ENCODE data around the gene FAM9A.
"Not testable (repeated sequence)": the region's sequence is repeated elsewhere in the genome, so short reads cannot be mapped to it uniquely, and the experiment has no call there.

The FAM9A gene

DNA sequence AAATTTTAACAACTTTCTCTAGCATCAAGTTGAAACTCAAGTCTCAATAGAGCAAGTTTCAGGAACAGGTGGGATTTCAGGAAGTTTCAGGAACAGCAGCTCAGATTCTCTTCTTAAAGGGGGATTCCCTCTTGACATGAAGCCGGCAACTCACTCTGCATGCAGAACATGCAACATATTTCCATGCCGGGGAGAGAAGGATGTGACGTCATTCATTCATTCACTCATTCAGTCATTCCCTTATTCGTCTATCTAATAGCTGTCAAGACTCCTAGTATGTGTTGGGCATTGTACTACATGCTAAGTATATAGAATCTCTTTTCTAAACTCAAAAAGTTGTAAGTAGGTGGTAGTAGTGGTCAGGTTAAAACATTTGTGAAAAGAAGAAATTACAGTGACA lies 4.8 kb upstream of the FAM9A start:
- DNase-seq (ENCODE audit: extremely low read depth, low read depth): no peak
- TF ChIP-seq CTCF (IDR thresholded peaks at IDR 0.05; ENCODE audit: low read depth, low read length): no peak

DNA sequence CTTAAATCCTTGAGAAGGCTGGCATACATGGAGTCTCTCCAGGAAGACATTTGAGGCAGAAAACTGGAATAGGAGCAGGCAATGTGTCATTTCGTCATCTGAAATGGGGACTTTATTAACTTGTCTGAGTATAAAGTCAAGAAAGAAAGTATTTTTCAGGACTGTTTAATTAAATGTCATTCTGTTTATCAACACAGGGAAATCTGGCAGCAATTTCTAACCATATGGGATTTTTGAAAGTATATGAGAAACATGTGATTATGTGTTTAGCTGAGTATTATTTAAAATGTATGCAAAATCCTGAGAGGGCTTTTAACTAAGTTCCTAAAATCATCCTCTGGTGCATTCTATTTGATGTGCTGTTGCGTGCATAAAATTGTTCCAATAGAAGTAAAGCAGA lies 3.9 kb upstream of the FAM9A start:
- DNase-seq (ENCODE audit: extremely low read depth, low read depth): no peak
- TF ChIP-seq CTCF (IDR thresholded peaks at IDR 0.05; ENCODE audit: low read depth, low read length): no peak

GRCh38 chrX:8803326-8803725 lies 2.1 kb upstream of the FAM9A start:
- no peak for DNase-seq (ENCODE audit: extremely low read depth, low read depth)
- no peak for TF ChIP-seq CTCF (IDR thresholded peaks at IDR 0.05; ENCODE audit: low read depth, low read length)

GRCh38 chrX:8800351-8800750 lies 832 bp downstream of the FAM9A start:
- not testable (repeated sequence) for DNase-seq (ENCODE audit: extremely low read depth, low read depth)

DNA sequence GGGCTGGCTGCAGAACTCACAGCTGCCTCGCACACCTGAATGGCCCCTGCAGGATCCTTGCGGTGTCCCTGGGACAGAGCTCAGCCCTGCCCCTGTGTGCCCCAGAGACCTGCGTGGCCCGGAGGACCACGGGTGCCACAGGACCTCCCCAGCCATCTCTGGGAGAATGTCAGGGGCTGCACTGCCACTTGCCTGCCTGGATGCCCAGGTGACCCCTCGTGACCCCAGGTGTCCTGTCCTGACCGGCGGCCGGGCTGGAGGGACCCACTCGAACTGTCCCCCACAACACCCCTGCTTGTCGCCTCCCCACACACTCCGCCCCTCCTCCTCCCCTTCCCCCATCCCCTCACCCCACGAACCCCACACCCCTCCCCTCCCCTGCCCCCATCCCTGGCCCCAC lies 1.9 kb downstream of the FAM9A start:
- not testable (repeated sequence) for DNase-seq (ENCODE audit: extremely low read depth, low read depth)

- DNase-seq (ENCODE audit: extremely low read depth, low read depth): not testable (repeated sequence)
Measured at GRCh38 chrX:8798702-8799101, 2.5 kb downstream of the FAM9A start.

- DNase-seq (ENCODE audit: extremely low read depth, low read depth): not testable (repeated sequence)
Measured at GRCh38 chrX:8787119-8787518, 14.1 kb downstream of the FAM9A start.

DNA sequence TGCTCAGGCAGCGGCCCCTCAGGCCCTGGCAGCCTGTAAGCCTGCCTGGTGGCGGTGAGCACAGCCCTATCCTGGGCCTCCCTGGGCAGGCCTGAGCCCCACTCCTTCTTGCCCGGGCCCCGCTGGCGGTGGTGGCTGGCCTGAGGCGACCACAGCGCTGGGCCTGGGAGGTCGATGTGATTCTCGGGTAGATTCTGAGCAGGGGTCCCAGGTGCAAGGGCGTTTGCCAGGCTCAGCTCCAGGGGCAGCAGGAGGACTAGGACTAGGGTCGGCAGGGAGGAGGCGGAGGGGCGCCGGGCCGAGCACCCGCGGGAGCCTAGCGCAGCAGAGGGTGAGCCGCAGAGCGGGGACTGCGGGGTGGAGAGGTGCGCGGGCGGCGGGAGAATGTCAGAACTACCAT lies 17.0 kb downstream of the FAM9A start:
- DNase-seq (ENCODE audit: extremely low read depth, low read depth): no peak
- TF ChIP-seq CTCF (IDR thresholded peaks at IDR 0.05; ENCODE audit: low read depth, low read length): no peak

DNA sequence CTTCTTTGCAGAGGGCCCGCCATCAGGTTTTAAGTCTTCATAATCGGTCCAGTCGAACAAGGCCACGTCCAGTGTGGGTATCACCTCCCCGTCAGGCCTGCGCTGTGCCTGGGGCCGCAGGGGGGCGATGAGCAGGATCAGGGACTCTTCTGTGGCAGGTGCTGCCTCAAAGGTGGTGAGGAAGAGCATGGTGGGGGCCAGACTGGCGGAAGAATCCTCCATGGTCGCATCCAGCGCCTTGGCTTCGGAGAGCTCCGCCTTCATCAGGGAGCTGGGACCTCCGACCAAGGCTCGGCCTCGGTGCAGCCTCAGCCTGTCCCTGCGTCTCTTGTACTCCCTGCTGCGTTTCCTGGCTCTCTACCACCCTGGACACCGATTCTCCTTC lies 17.5 kb downstream of the FAM9A start:
- DNase-seq (ENCODE audit: extremely low read depth, low read depth): no peak

More for the DNA sequence above, 17.5 kb downstream of the FAM9A start:
- TF ChIP-seq CTCF (IDR thresholded peaks at IDR 0.05; ENCODE audit: low read depth, low read length): no peak
